ENCODE measurements around the gene GPR17.

The GPR17 gene

GRCh38 chr2:127619203-127619590 lies 26.8 kb upstream of the GPR17 start:
- no peak overlapping the region for H3K27ac ChIP-seq (ENCODE audit: low read length)
- H3K4me3 ChIP-seq (ENCODE audit: low read length): no peak overlapping the region
- no peaks in the 10 kb centered on the region for H3K27me3 ChIP-seq (ENCODE audit: control insufficient read depth, insufficient read depth, low read length)
- no peaks in the 10 kb centered on the region for H3K4me1 ChIP-seq (ENCODE audit: control insufficient read depth, low read depth, low read length)
- H3K9me3 ChIP-seq (ENCODE audit: control insufficient read depth, low read depth, low read length): no peaks in the 10 kb centered on the region
- no peaks in the 10 kb centered on the region for H3K36me3 ChIP-seq (ENCODE audit: control insufficient read depth, low read depth, low read length)
- no peak overlapping the region for H3K9ac ChIP-seq (ENCODE audit: low read length)

GRCh38 chr2:127619877-127620705 lies 25.9 kb upstream of the GPR17 start:
- no peaks in the 10 kb centered on the region for H3K36me3 ChIP-seq (ENCODE audit: control insufficient read depth, low read depth, low read length)
- no peaks in the 10 kb centered on the region for H3K9me3 ChIP-seq (ENCODE audit: control insufficient read depth, low read depth, low read length)
- no peaks in the 10 kb centered on the region for H3K27me3 ChIP-seq (ENCODE audit: control insufficient read depth, insufficient read depth, low read length)
- no peaks in the 10 kb centered on the region for H3K4me1 ChIP-seq (ENCODE audit: control insufficient read depth, low read depth, low read length)
- no peak overlapping the region for H3K9ac ChIP-seq (ENCODE audit: low read length)
- H3K27ac ChIP-seq (ENCODE audit: low read length): no peak overlapping the region
- H3K4me3 ChIP-seq (ENCODE audit: low read length): no peak overlapping the region

GRCh38 chr2:127620866-127621265 lies 25.1 kb upstream of the GPR17 start:
- H3K9me3 ChIP-seq (ENCODE audit: control insufficient read depth, low read depth, low read length): no peaks in the 10 kb centered on the region
- H3K4me1 ChIP-seq (ENCODE audit: control insufficient read depth, low read depth, low read length): no peaks in the 10 kb centered on the region
- H3K27ac ChIP-seq (ENCODE audit: low read length): no peak overlapping the region
- H3K9ac ChIP-seq (ENCODE audit: low read length): no peak overlapping the region
- H3K4me3 ChIP-seq (ENCODE audit: low read length): no peak overlapping the region
- no peaks in the 10 kb centered on the region for H3K27me3 ChIP-seq (ENCODE audit: control insufficient read depth, insufficient read depth, low read length)
- H3K36me3 ChIP-seq (ENCODE audit: control insufficient read depth, low read depth, low read length): no peaks in the 10 kb centered on the region

GRCh38 chr2:127621981-127622431 lies 23.9 kb upstream of the GPR17 start:
- Histone ChIP-seq H3K9me3 (ENCODE audit: control insufficient read depth, low read depth, low read length) (no peaks in the 10 kb centered on the region), H3K4me1 (ENCODE audit: control insufficient read depth, low read depth, low read length) (no peaks in the 10 kb centered on the region), H3K4me3 (ENCODE audit: low read length) (no peak overlapping the region), H3K9ac (ENCODE audit: low read length) (no peak overlapping the region), H3K27me3 (ENCODE audit: control insufficient read depth, insufficient read depth, low read length) (no peaks in the 10 kb centered on the region), H3K36me3 (ENCODE audit: control insufficient read depth, low read depth, low read length) (no peaks in the 10 kb centered on the region), H3K27ac (ENCODE audit: low read length) (no peak overlapping the region)

- Histone ChIP-seq H3K36me3 (ENCODE audit: control insufficient read depth, low read depth, low read length) (no peaks in the 10 kb centered on the region), H3K27me3 (ENCODE audit: control insufficient read depth, insufficient read depth, low read length) (no peaks in the 10 kb centered on the region), H3K4me1 (ENCODE audit: control insufficient read depth, low read depth, low read length) (no peaks in the 10 kb centered on the region), H3K9me3 (ENCODE audit: control insufficient read depth, low read depth, low read length) (no peaks in the 10 kb centered on the region), H3K27ac (ENCODE audit: low read length) (no peak overlapping the region), H3K9ac (ENCODE audit: low read length) (no peak overlapping the region), H3K4me3 (ENCODE audit: low read length) (no peak overlapping the region)
Measured at GRCh38 chr2:127622561-127623387, 23.2 kb upstream of the GPR17 start.

- Histone ChIP-seq H3K9me3 (ENCODE audit: control insufficient read depth, low read depth, low read length) (no peaks in the 10 kb centered on the region), H3K4me3 (ENCODE audit: low read length) (no peak overlapping the region), H3K27me3 (ENCODE audit: control insufficient read depth, insufficient read depth, low read length) (no peaks in the 10 kb centered on the region), H3K36me3 (ENCODE audit: control insufficient read depth, low read depth, low read length) (no peaks in the 10 kb centered on the region), H3K9ac (ENCODE audit: low read length) (no peak overlapping the region), H3K4me1 (ENCODE audit: control insufficient read depth, low read depth, low read length) (no peaks in the 10 kb centered on the region), H3K27ac (ENCODE audit: low read length) (no peak overlapping the region)
Measured at GRCh38 chr2:127623388-127624319, 22.3 kb upstream of the GPR17 start.

- Histone ChIP-seq H3K9ac (ENCODE audit: low read length) (no peak overlapping the region), H3K4me3 (ENCODE audit: low read length) (no peak overlapping the region), H3K27ac (ENCODE audit: low read length) (no peak overlapping the region), H3K36me3 (ENCODE audit: control insufficient read depth, low read depth, low read length) (no peaks in the 10 kb centered on the region), H3K9me3 (ENCODE audit: control insufficient read depth, low read depth, low read length) (no peaks in the 10 kb centered on the region), H3K4me1 (ENCODE audit: control insufficient read depth, low read depth, low read length) (no peaks in the 10 kb centered on the region), H3K27me3 (ENCODE audit: control insufficient read depth, insufficient read depth, low read length) (no peaks in the 10 kb centered on the region)
Measured at GRCh38 chr2:127624320-127624755, 21.6 kb upstream of the GPR17 start.

GRCh38 chr2:127624756-127625571 lies 21.0 kb upstream of the GPR17 start:
- Histone ChIP-seq H3K9ac (ENCODE audit: low read length) (no peak overlapping the region), H3K27me3 (ENCODE audit: control insufficient read depth, insufficient read depth, low read length) (no peaks in the 10 kb centered on the region), H3K36me3 (ENCODE audit: control insufficient read depth, low read depth, low read length) (no peaks in the 10 kb centered on the region), H3K9me3 (ENCODE audit: control insufficient read depth, low read depth, low read length) (no peaks in the 10 kb centered on the region), H3K27ac (ENCODE audit: low read length) (no peak overlapping the region), H3K4me1 (ENCODE audit: control insufficient read depth, low read depth, low read length) (no peaks in the 10 kb centered on the region), H3K4me3 (ENCODE audit: low read length) (no peak overlapping the region)

GRCh38 chr2:127625572-127625951 lies 20.4 kb upstream of the GPR17 start:
- H3K9ac ChIP-seq (ENCODE audit: low read length): no peak overlapping the region
- H3K36me3 ChIP-seq (ENCODE audit: control insufficient read depth, low read depth, low read length): no peaks in the 10 kb centered on the region
- H3K9me3 ChIP-seq (ENCODE audit: control insufficient read depth, low read depth, low read length): no peaks in the 10 kb centered on the region
- no peaks in the 10 kb centered on the region for H3K27me3 ChIP-seq (ENCODE audit: control insufficient read depth, insufficient read depth, low read length)
- H3K4me3 ChIP-seq (ENCODE audit: low read length): no peak overlapping the region
- H3K27ac ChIP-seq (ENCODE audit: low read length): no peak overlapping the region
- H3K4me1 ChIP-seq (ENCODE audit: control insufficient read depth, low read depth, low read length): no peaks in the 10 kb centered on the region

GRCh38 chr2:127626175-127626574 lies 19.8 kb upstream of the GPR17 start:
- no peaks in the 10 kb centered on the region for H3K9me3 ChIP-seq (ENCODE audit: control insufficient read depth, low read depth, low read length)
- H3K27ac ChIP-seq (ENCODE audit: low read length): no peak overlapping the region
- H3K27me3 ChIP-seq (ENCODE audit: control insufficient read depth, insufficient read depth, low read length): no peaks in the 10 kb centered on the region
- no peaks in the 10 kb centered on the region for H3K4me1 ChIP-seq (ENCODE audit: control insufficient read depth, low read depth, low read length)
- no peak overlapping the region for H3K9ac ChIP-seq (ENCODE audit: low read length)
- H3K36me3 ChIP-seq (ENCODE audit: control insufficient read depth, low read depth, low read length): no peaks in the 10 kb centered on the region
- H3K4me3 ChIP-seq (ENCODE audit: low read length): no peak overlapping the region
